DND-41 (cell line): ENCODE measurements around the gene TECPR2.

Experiments used
- EZH2 ChIP-seq: IDR thresholded peaks from 3 replicates; pipeline ENCODE4 v1.6.1; 2012; ENCODE audit warnings: borderline replicate concordance, low read depth, mild to moderate bottlenecking, moderate library complexity, low read length, inconsistent platforms; ENCODE audit not compliant: severe bottlenecking
- TF ChIP-seq, protein P1 (sequence below): IDR thresholded peaks from 2 replicates; pipeline ENCODE4 v1.5.1; 2012; ENCODE audit warnings: borderline replicate concordance, low read length, moderate library complexity, mild to moderate bottlenecking; ENCODE audit not compliant: poor library complexity, severe bottlenecking; ENCODE audit errors: extremely low read depth

- TF ChIP-seq, protein P1, sequence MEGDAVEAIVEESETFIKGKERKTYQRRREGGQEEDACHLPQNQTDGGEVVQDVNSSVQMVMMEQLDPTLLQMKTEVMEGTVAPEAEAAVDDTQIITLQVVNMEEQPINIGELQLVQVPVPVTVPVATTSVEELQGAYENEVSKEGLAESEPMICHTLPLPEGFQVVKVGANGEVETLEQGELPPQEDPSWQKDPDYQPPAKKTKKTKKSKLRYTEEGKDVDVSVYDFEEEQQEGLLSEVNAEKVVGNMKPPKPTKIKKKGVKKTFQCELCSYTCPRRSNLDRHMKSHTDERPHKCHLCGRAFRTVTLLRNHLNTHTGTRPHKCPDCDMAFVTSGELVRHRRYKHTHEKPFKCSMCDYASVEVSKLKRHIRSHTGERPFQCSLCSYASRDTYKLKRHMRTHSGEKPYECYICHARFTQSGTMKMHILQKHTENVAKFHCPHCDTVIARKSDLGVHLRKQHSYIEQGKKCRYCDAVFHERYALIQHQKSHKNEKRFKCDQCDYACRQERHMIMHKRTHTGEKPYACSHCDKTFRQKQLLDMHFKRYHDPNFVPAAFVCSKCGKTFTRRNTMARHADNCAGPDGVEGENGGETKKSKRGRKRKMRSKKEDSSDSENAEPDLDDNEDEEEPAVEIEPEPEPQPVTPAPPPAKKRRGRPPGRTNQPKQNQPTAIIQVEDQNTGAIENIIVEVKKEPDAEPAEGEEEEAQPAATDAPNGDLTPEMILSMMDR = no peak
- TF ChIP-seq EZH2 = no peak
Measured at GRCh38 chr14:102325791-102326345, 36.9 kb upstream of the TECPR2 start.
